ENCODE data around the gene SMAD6.
A peak's percentile ranks its signal among the peaks of the same experiment; 100 is the strongest.

SMAD6 gene

DNA sequence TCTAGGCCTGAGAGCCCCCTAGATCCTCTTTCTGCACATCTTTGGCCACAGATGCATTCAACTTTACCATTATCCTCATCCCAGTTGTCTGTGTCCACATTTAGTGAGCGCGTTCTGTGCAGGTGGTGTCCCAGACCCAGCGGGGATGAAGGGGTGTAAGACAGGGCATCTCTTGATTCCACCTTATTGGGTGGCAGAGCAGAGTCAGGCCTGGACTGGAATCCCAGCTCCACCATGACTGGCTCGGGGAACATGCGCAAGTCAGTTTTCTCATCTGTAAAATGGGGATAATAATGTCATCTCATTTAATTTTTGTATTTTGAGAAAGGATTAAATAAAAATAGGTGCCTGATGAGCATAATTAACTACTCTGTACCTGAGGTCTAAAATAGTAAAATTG is 7.8 kb downstream of the SMAD6 start:
- no peak for DNase-seq (ENCODE audit: low read depth)
- no peak overlapping the region for H3K4me3 ChIP-seq (ENCODE audit: low read depth, low read length)
- TF ChIP-seq, protein P1, sequence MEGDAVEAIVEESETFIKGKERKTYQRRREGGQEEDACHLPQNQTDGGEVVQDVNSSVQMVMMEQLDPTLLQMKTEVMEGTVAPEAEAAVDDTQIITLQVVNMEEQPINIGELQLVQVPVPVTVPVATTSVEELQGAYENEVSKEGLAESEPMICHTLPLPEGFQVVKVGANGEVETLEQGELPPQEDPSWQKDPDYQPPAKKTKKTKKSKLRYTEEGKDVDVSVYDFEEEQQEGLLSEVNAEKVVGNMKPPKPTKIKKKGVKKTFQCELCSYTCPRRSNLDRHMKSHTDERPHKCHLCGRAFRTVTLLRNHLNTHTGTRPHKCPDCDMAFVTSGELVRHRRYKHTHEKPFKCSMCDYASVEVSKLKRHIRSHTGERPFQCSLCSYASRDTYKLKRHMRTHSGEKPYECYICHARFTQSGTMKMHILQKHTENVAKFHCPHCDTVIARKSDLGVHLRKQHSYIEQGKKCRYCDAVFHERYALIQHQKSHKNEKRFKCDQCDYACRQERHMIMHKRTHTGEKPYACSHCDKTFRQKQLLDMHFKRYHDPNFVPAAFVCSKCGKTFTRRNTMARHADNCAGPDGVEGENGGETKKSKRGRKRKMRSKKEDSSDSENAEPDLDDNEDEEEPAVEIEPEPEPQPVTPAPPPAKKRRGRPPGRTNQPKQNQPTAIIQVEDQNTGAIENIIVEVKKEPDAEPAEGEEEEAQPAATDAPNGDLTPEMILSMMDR (IDR thresholded peaks at IDR 0.05; ENCODE audit: low read depth, low read length, missing control alignments) = no peak

DNA sequence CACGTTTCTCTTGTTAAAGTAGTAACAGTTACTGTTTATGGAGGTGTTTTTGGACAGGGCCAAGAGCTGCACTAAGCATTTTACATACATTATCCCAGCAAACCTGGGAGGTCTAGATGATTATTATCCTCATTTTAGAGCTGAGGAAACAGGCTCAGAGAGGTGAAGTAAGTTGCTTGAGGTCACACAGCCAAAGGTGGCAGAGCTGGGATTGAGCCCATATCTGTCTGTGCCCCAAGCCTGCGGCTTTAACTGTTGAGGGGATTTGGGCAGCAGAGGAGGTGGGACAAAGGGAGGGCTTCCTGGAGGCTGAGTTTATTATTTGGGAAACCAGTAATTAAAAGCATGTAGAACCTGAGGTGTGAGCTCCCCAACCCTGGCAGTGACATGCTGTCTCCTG is 9.2 kb downstream of the SMAD6 start:
- DNase-seq (ENCODE audit: low read depth) = no peak
- no peak overlapping the region for H3K4me3 ChIP-seq (ENCODE audit: low read depth, low read length)
- TF ChIP-seq, protein P1 (IDR thresholded peaks at IDR 0.05; ENCODE audit: low read depth, low read length, missing control alignments) = no peak

DNA sequence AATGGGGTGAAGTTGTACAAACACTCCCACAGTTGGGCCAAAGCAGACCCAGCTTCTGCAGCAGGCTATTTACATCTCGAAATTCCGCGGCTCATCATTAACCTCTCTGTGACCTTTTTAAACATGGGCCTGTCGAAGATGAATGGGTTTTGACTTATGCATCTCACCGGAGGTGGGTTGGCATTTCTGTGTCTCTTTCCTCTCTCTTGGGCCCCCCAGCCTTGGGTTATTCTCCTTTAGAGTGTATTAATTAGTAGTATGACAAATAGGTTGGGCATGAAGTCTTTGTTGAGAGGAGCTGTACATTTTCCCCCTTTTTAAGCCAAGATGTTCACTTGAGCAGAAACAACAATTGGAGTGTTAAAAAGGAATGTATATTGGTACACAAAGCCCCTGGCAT is 9.8 kb downstream of the SMAD6 start:
- TF ChIP-seq, protein P1 (IDR thresholded peaks at IDR 0.05; ENCODE audit: low read depth, low read length, missing control alignments) = no peak
- no peak for DNase-seq (ENCODE audit: low read depth)
- H3K4me3 ChIP-seq (ENCODE audit: low read depth, low read length) = no peak overlapping the region

DNA sequence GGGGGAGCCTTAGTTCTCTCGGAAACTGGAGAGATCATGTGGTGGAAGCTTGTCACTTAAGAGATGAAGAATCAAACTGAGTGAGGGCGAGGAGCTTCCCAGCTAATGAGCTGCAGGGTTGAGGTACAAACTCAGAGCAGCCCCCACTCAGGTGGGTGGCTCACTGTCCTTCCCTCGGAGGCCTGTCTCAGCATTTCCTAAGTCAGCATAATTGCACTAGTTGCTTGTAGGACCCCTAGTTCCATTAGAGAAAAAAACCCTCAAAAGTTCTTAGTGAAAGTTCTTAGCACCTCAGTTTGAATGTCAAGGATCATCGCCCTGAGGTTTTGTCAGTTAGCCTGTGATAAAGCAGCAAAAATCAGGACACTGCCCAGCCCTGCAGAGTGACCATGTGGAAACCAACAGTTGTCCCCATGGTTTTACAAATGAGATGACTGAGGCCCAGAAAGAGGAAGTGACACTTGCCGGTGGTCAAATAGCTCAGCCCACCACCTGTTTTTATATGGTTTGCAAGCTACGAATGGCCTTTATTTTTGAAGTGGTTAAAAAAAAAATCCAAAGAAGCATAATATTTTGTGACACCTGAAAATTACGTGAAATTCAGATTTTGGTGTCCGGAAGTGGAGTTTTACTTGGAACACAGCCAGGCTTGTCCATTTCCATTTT is 11.9 kb downstream of the SMAD6 start:
- TF ChIP-seq, protein P1 (IDR thresholded peaks at IDR 0.05; ENCODE audit: low read depth, low read length, missing control alignments) = no peak
- H3K4me3 ChIP-seq (ENCODE audit: low read depth, low read length) = no peak overlapping the region
- peak; percentile 40 for DNase-seq (ENCODE audit: low read depth)

DNA sequence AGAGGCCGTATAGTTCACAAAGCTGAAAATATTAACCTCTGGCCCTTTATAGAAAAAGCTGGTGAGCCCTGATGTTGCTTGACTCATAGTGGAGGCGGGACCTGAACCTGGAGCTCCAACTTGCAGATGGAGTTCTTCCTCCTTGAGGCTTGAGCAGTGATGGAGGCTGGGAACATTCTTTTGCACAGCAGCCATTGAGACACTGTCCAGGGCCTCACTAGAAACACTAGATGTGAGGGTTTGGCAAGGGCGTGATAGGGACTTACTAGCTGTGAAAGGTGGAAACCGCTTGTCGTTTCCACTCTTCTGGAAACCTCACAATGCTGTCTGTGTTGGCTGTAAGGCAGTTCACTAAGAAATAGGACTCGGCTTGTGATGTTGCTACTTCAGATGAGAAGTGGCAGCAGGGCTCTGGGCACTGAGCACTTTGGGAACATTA is 12.5 kb downstream of the SMAD6 start:
- DNase-seq (ENCODE audit: low read depth) = no peak
- TF ChIP-seq, protein P1 (IDR thresholded peaks at IDR 0.05; ENCODE audit: low read depth, low read length, missing control alignments) = no peak
- no peak overlapping the region for H3K4me3 ChIP-seq (ENCODE audit: low read depth, low read length)

DNA sequence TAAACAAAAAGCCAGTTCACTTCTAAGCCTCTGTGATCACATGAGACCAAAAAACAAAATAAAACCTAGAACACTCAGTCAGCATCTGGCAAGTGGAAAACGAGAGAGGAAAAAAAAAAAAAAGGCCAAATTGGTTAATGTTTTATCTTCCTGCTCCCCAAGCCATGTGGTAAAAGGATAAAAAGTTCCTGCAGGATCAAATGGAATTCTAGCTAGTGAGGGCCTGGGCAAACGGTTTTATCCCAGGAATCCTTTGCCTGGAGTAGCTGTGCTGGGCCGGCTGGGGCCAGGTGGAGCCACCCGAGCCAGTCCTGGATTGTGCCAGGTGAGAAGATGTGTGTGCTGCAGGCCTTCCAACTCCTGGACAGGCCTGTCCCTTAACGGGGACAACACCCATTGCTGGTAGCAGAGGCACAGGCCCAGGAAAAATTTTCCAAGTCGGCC is 13.2 kb downstream of the SMAD6 start:
- H3K4me3 ChIP-seq (ENCODE audit: low read depth, low read length) = no peak overlapping the region
- TF ChIP-seq, protein P1 (IDR thresholded peaks at IDR 0.05; ENCODE audit: low read depth, low read length, missing control alignments) = no peak
- no peak for DNase-seq (ENCODE audit: low read depth)
